ENCODE measurements around the gene SLC4A11.

DNA sequence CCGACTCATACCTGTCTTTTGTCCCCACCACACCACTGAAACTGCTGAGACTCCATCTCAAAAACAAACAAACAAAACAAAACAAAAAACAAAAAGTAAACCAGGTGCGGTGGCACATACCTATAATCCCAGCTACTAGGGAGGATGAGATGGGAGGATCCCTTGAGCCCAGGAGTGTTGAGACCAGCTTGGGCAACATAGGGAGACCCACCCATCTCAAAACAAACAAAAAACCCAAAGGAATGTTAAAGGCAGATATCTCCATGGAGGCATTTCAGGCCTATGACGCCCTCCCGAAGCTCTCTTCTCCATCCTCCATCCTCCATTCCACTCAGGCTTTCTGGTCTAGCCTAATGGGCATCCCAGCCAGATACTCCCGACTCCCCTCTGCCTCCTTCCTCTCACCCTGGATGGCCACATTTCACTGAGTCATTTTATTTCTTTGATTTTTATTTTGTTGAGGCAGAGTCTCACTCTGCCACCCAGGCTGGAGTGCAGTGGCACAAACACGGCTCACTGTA lies 3.2 kb upstream of the SLC4A11 start:
- TF ChIP-seq, protein P1, sequence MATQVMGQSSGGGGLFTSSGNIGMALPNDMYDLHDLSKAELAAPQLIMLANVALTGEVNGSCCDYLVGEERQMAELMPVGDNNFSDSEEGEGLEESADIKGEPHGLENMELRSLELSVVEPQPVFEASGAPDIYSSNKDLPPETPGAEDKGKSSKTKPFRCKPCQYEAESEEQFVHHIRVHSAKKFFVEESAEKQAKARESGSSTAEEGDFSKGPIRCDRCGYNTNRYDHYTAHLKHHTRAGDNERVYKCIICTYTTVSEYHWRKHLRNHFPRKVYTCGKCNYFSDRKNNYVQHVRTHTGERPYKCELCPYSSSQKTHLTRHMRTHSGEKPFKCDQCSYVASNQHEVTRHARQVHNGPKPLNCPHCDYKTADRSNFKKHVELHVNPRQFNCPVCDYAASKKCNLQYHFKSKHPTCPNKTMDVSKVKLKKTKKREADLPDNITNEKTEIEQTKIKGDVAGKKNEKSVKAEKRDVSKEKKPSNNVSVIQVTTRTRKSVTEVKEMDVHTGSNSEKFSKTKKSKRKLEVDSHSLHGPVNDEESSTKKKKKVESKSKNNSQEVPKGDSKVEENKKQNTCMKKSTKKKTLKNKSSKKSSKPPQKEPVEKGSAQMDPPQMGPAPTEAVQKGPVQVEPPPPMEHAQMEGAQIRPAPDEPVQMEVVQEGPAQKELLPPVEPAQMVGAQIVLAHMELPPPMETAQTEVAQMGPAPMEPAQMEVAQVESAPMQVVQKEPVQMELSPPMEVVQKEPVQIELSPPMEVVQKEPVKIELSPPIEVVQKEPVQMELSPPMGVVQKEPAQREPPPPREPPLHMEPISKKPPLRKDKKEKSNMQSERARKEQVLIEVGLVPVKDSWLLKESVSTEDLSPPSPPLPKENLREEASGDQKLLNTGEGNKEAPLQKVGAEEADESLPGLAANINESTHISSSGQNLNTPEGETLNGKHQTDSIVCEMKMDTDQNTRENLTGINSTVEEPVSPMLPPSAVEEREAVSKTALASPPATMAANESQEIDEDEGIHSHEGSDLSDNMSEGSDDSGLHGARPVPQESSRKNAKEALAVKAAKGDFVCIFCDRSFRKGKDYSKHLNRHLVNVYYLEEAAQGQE (IDR thresholded peaks at IDR 0.05; ENCODE audit: low read depth, low read length), result no peak
- TF ChIP-seq POLR2AphosphoS5 (IDR thresholded peaks at IDR 0.05; ENCODE audit: low read depth, low read length), result no peak
- TF ChIP-seq, protein P2, sequence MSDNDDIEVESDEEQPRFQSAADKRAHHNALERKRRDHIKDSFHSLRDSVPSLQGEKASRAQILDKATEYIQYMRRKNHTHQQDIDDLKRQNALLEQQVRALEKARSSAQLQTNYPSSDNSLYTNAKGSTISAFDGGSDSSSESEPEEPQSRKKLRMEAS (IDR thresholded peaks at IDR 0.05; ENCODE audit: low read depth), result no peak
- TF ChIP-seq, protein P3, sequence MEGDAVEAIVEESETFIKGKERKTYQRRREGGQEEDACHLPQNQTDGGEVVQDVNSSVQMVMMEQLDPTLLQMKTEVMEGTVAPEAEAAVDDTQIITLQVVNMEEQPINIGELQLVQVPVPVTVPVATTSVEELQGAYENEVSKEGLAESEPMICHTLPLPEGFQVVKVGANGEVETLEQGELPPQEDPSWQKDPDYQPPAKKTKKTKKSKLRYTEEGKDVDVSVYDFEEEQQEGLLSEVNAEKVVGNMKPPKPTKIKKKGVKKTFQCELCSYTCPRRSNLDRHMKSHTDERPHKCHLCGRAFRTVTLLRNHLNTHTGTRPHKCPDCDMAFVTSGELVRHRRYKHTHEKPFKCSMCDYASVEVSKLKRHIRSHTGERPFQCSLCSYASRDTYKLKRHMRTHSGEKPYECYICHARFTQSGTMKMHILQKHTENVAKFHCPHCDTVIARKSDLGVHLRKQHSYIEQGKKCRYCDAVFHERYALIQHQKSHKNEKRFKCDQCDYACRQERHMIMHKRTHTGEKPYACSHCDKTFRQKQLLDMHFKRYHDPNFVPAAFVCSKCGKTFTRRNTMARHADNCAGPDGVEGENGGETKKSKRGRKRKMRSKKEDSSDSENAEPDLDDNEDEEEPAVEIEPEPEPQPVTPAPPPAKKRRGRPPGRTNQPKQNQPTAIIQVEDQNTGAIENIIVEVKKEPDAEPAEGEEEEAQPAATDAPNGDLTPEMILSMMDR (IDR thresholded peaks at IDR 0.05), result no peak
